PC-3 (cell line): ENCODE results near the gene ARHGAP22.

Experiments used
- EZH2 ChIP-seq: fragments of 300-600 bp; sonication (generic); IDR thresholded peaks from one replicate; pipeline ENCODE4 v1.6.1; 2017; ENCODE audit warnings: antibody characterized with exemption, mild to moderate bottlenecking, low read length; ENCODE audit not compliant: unreplicated experiment
- EZH2phosphoT487 ChIP-seq: fragments of 300-600 bp; sonication (generic); IDR thresholded peaks from 2 replicates; pipeline ENCODE4 v1.6.1; 2018; ENCODE audit warnings: mild to moderate bottlenecking, antibody characterized with exemption, low read length, borderline replicate concordance
- TF ChIP-seq, protein P1 (sequence below): fragments of 300-600 bp; sonication (generic); conservative IDR thresholded peaks from 2 replicates; pipeline ENCODE4 v1.5.1; 2017; ENCODE audit warnings: antibody characterized with exemption, low read depth, mild to moderate bottlenecking, low read length

DNA sequence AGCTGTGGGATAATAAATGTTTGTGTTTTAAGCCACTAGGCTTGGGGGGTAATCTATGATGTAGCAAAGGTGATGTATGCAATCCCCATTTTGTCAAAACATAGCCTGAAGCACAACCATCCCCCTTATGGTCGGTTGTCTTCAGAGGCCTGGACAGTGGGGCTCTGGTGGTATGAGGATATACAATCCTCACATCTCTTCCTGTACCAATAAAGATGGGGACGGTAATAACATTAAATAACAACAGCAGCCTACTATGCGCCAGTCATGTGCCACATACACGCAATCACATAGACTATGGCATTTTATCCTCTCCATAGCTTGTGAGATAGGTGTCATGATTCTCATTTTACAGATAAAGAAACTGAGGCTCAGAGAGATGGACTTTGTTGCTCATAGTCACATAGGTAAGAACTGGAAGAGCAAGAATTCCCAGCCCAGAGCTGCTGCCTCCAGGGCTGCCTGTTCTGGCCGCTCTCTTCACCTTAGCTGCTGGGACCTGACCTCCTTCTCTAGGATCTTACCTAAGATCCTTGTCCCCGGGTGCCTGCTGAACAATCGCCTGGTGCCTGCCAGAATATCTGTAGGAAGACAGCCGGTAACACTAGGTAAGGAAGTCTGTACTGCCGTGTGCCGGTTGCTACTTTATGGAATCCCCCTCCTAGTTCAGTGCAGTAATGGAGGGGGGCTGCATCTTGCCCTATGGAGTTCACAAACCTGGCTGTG, 108.6 kb downstream of the ARHGAP22 start:
- TF ChIP-seq, protein P1, sequence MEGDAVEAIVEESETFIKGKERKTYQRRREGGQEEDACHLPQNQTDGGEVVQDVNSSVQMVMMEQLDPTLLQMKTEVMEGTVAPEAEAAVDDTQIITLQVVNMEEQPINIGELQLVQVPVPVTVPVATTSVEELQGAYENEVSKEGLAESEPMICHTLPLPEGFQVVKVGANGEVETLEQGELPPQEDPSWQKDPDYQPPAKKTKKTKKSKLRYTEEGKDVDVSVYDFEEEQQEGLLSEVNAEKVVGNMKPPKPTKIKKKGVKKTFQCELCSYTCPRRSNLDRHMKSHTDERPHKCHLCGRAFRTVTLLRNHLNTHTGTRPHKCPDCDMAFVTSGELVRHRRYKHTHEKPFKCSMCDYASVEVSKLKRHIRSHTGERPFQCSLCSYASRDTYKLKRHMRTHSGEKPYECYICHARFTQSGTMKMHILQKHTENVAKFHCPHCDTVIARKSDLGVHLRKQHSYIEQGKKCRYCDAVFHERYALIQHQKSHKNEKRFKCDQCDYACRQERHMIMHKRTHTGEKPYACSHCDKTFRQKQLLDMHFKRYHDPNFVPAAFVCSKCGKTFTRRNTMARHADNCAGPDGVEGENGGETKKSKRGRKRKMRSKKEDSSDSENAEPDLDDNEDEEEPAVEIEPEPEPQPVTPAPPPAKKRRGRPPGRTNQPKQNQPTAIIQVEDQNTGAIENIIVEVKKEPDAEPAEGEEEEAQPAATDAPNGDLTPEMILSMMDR = no peak
- TF ChIP-seq EZH2 = no peak
- no peak for TF ChIP-seq EZH2phosphoT487
